SK-N-SH (cell line): ENCODE results near the gene LRRC15.

Experiments
- CHD2 ChIP-seq: fragments of 150-350 bp; IDR thresholded peaks from 2 replicates; pipeline ENCODE4 v1.6.1; 2018; ENCODE audit warnings: low read length; ENCODE audit not compliant: partially characterized antibody
- IRF3 ChIP-seq: fragments of 150-350 bp; IDR thresholded peaks from 2 replicates; pipeline ENCODE4 v1.6.1; 2016; ENCODE audit warnings: mild to moderate bottlenecking, low read depth, low read length
- POLR2AphosphoS5 ChIP-seq: IDR thresholded peaks from 2 replicates; pipeline ENCODE4 v1.6.1; 2012; ENCODE audit warnings: low read depth, low read length
- TF ChIP-seq, protein P1 (sequence below): fragments of 200-600 bp; sonication (generic); IDR thresholded peaks from 2 replicates; pipeline ENCODE4 v1.6.1; 2017; ENCODE audit warnings: antibody characterized with exemption, mild to moderate bottlenecking, moderate library complexity

DNA sequence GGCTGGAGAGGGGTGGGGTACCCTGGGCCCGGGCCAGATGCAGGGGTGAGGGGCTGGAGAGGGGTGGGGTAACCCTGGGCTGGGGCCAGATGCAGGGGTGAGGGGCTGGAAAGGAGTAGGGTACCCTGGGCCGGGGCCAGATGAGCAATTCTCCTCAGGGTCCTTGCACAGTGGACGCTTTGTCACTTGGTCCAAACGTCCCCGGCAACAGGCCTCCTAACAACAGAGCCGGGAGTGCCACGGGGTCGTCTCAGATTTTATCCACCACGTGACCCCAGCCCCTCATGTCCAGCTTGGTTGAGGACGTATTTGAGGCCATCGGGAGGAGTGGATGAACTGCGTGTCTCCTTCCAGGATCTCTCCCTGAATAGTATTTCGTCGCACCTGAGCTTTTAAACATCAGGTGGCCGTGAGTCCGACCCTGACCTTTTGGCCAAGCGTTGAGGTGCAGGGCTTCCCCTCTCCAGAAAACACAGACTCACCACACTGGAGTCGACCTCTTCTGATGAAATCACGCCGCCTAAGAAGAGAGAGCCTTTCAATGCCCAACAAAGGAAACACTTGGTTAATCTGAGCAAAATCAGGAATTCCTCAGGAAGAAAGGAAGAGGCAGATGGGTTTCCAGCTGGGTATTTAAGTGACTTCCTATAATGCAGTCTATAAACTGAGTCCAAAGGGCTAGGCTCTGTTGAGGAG is 12.8 kb upstream of the LRRC15 start:
- TF ChIP-seq, protein P1, sequence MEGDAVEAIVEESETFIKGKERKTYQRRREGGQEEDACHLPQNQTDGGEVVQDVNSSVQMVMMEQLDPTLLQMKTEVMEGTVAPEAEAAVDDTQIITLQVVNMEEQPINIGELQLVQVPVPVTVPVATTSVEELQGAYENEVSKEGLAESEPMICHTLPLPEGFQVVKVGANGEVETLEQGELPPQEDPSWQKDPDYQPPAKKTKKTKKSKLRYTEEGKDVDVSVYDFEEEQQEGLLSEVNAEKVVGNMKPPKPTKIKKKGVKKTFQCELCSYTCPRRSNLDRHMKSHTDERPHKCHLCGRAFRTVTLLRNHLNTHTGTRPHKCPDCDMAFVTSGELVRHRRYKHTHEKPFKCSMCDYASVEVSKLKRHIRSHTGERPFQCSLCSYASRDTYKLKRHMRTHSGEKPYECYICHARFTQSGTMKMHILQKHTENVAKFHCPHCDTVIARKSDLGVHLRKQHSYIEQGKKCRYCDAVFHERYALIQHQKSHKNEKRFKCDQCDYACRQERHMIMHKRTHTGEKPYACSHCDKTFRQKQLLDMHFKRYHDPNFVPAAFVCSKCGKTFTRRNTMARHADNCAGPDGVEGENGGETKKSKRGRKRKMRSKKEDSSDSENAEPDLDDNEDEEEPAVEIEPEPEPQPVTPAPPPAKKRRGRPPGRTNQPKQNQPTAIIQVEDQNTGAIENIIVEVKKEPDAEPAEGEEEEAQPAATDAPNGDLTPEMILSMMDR = no peak
- TF ChIP-seq POLR2AphosphoS5 (no peak), IRF3 (no peak), CHD2 (no peak)
